Inferior parietal cortex (tissue), 1 donor: ENCODE data around the gene SEMA5A.

Source experiments
- DNase-seq: peaks from one replicate; pipeline ENCODE4 v3.0.0-alpha.2; 2016; ENCODE audit errors: extremely low spot score

SEMA5A gene

DNA sequence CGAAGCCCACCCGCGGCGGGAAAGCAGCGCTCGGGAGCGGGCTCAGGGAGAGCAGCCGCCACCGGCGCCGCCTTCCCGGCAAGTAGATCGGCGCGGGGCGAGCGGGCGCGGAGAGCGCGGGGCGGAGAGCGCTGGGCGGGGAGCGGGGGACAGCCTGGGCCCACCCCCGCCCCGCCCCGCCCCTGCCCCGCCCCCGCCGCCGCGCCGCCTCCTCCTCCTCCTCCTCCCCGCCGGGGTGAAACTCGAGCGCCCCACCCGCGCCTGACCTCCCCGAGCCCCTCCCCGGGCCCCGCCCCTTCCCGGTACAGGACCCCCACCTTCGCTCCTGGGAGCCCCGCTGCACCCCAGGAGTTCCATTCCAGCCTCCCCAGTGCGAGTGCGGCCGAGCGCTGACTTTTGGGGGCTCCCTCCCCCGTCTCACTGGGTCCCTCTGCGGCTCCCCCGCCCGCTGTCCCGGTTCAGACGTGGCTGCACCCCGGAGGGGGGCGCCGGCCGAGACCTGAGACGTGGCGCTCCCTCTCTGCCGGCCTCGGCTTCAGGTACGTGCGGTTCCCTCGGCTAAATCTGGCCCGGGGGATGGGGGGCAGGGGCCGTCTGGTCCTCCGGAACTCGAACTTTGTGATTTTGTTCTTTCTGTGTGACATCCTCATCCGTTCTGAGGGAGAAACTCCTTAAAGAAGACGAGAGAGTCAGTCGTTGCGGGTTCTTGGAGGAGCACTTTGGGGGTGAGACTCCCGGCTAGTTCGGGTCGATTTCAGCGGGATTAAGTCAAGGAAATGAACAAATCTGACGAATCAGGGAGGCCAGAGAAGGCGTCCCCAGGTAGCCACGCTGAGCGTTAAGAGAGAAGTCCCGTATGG, at the start of gene SEMA5A:
SEMA5A (minus strand) TSS at position 84 of the 860 bp plus-strand sequence. CDS start 166,129 bp downstream, outside the sequence.
- DNase-seq = peak; percentile 40

GRCh38 chr5:9594913-9595312, 49.0 kb upstream of the SEMA5A start:
- no peak for DNase-seq

DNA sequence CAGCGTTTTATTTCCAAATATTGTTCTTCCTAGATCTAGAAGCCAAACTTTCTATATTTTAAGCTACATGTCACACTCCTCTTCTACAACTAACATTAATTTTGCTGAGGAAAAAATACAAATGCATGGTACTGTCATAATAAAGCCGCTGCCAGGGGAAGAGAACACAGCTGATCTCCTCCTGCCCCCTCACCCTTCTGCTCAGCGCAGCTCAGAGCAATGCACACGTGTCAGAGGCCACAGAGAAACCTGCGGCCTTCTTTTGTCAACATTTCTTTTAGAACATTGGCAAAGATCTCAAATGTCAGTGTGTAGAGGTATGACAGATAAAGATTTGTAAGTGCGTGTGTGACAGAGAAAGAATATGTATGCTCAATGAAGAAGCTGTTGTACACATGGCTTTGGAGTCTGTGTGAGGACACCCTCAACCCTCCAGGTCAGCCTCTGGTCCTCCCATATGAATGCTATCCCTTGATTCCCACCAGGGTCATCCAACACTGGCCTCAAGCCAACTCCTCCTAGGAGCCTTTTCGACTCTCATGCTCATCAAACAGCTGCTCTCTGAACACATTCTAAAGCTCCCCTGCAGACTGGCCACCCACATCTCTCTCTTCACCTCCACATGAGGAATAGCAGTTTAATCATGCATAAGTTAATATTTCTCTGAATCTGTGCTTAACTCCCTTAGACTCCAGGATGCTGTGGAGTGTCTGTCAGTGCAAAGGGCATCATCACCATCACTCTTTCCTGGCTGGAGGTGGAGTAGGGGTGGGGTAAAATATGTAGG, 43.4 kb upstream of the SEMA5A start:
- no peak for DNase-seq

DNA sequence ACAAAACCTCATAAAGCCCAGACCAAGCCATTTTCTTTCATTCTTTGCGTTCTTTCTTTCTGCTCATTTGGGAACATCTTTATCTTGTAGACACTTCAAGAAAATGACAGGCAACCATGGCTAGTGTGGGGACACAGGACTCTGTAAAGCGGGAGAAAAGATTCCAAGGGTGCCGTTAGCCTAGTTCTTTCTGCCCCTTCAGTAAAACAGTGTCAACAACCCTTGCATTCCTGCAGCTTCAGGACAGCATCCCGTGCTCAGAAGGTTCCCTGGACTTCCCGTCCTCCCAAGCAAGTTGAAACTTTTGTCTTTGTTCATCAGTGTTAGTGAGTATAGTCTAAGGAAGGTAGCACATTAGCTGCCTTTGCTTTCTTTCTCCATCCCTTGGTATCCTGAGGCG, 42.4 kb upstream of the SEMA5A start:
- DNase-seq = no peak

DNA sequence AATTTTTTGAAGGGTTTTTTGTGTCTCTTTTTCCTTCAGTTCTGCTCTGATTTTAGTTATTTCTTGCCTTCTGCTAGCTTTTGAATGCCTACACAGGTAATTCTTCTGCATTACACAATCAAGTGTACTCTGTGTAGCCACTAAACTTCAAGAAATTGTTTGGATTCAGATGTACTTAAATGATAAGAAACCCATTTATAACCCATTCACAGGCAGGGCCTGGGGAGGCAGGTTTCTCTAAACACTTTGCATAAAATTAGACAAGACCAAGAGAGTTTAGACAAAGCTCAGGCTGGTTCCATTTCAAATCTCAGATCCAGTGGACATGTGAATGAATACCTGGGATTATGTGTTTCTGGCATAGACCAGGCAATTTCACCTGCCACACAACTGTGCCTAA, 41.3 kb upstream of the SEMA5A start:
- no peak for DNase-seq

DNA sequence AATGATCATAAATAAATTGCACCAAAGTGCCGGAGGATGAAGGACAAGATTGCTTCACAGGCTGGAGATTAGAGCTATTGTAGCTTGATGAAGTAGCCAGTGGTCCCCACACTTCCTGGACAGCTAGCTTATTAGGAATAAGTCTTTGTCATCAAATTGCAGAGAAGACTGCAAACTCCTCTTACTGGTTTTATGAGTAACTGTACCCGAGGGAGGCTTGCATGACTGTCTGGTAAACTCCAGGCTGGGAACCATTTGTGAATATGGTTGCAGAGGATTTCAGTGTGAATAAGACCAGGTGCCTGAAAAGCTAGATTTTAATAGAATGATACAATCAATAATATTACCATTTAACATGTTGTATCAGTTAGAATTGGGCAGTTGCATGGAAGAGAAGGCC, 36.5 kb upstream of the SEMA5A start:
- DNase-seq = no peak

- no peak for DNase-seq
Observed at GRCh38 chr5:9573796-9574195, 27.9 kb upstream of the SEMA5A start.

GRCh38 chr5:9572246-9572645, 26.4 kb upstream of the SEMA5A start:
- no peak for DNase-seq

DNA sequence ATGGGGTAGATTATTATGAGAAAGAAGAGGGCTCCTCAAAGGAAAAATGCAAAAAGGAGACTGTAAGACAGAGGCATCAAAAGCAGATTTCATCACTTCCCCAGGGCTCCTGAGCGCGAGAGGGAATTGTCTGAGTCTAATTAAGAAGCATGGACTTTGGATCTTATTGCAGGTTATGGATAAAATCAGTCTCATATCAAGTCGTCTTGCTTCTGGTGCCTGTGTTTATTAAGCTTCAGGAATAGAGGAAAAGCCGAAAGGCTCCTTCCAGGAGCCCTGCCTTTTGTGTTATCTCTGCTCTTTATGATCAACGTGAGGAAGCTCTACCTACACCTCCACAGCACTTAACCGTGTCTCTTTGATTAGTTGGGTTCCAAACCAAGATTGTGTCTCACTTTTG, 25.0 kb upstream of the SEMA5A start:
- DNase-seq = no peak

DNA sequence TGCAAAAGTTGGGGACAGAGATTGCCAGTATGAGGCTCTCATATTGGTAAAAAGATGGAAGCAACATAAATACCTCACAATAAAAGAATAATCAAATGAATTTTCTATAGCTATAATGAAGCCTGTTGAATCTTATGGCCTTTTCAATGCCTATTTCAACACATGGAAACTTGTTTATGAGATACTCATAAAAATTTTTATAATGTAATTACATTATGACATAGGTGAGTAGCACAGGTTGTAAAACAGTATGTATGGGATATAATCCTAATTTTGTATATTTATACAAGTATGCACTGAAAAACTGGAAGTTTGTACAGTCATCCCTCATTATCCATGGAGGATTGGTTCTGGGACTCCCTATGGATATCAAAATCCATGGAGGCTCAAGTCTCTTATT, 21.2 kb upstream of the SEMA5A start:
- DNase-seq = no peak

- no peak for DNase-seq
Observed at GRCh38 chr5:9564752-9565151, 18.9 kb upstream of the SEMA5A start.

DNA sequence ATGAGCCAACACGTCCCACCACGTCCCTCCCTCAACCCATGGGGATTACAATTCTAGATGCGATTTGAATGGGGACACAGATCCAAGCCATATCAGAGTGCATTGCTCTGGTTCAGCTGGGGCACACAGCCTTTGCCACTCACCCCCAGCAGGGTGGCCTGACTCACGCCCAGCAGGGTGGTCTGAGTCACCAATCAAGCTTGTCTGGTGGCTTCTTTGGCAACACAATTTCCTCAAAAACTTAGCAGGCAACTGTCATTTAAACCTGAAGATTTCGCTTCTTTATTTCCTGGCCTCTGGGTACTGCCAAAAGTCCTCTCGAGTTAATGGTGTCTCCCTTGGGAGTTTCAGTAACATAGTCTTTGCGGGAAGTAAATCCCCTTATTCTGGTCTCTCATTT, 16.3 kb upstream of the SEMA5A start:
- DNase-seq = no peak

- DNase-seq = no peak
Observed at GRCh38 chr5:9559965-9560364, 14.1 kb upstream of the SEMA5A start.

DNA sequence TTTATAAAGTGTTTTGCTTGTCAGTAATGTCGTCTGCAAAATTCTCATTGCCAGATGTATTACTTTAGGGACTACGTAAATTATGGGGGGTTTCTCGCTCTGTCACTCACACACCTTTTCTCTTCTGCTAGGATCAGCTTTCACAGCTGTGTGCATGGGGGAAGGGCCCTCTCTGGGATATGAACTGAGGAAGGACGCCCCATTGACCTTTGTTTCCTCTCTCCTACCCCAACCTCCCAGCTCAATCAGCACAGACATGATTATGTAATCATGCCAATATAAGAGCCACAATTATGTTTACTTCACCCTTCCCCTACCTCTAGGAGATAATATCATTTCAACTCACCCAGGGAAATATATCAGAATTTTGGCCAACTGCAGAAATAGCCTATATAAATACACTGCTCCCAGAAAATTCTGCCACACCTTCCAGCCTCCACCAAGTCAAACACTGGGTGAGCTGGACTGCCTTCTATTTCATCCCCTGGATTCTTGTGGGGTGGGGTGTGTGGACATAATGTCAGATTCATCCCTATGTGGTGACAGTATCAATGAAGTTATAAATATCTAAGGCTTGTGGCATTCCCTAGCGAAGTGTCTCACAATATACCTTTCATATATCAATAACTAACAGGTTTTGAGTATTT, 12.6 kb upstream of the SEMA5A start:
- DNase-seq = no peak

- no peak for DNase-seq
Observed at GRCh38 chr5:9557696-9558095, 11.8 kb upstream of the SEMA5A start.

DNA sequence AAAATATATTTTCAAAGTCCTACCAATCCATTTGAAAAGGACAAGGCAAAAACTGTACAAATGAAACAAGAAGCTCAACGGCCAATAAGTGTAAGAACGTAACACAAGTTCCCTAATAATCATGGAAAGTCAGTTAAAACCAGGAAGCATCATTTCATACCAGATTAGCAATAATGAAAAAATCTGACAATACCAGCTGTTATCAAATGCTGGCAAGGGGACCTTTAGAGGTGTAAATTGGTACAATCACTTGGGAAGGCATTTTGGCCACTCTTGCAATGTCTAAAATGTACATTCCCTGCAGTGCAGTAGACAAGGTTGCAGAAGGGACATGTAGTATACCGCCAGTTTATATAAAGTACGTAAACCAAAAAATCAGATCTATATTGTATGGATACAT, 10.1 kb upstream of the SEMA5A start:
- DNase-seq = no peak

DNA sequence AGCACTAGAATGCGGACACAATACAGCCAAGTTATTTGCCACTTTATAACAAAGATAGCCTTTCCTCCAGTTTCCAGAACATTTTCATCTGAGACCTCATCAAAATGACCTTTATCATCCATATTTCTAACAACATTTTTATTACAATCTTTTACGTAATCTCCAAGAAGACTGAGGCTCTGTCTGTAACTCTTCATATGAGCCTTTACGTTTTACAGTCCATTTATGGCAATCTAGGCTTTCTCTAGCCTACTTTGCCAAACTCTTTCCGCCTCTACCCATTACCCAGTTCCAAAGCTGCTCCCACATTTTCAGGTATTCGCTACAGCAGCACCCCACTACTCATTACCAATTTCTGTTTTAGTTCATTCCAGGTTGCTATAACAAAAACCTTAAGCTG, 8.2 kb upstream of the SEMA5A start:
- DNase-seq = no peak

- DNase-seq = no peak
Observed at GRCh38 chr5:9553561-9553960, 7.7 kb upstream of the SEMA5A start.

DNA sequence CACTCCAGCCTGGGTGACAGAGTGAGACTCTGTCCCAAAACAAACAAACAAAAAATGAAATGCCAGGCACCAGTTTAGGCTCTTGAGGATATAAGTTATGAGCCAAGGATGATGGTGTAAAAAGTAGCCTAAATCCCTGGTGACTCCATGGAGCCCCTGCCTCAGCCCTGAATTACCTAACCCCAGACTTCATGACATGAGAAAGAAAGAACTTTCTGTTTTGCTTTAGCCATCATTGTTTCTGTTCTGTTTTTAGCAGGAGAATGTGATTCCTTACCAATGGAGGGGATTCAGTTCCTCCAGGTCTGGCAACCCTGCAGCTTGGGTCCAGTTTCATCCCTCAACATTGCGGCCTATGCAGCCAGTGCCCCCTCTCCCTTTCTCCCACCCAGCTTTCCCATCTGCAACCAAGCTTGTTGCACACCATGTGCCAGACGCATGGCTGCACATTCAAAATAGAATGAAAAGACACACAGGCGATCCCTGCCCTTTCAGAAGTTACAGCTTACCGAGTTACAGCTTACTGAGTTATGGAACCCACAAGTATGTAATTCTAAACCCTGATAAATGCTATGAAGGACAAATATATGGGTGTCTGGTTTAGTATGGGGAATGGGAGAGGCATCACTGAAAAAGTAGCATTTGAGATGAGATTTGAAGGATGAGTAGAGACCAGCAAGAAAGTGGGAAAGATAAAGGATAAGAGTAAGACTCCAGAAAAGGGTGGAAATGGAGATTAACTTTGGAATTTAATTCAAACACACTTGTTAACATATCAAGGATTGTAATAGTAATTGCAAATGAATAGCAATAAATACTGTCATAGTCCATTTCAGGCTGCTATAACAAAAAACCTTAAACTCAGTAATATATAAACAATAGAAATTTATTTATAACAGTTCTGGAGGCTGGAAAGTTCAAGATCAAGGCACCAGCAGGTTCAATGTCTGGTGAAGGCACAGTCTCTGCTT, 6.0 kb upstream of the SEMA5A start:
- no peak for DNase-seq

- no peak for DNase-seq
Observed at GRCh38 chr5:9549941-9550340, 4.1 kb upstream of the SEMA5A start.
